Sigmoid colon (tissue), 7 donors: ENCODE data around the gene DNAJC17. TPM values are rescaled to one million over a fixed set of nuclear protein-coding genes. Genes with fewer than 3 reads are reported as not detected.

Experiments used
- DNase-seq: peaks from one replicate; pipeline ENCODE4 v3.0.0-alpha.2; 2019
- H3K27ac ChIP-seq, 4 donors: fragments of 200-600 bp; sonication (generic); one replicate each; pipeline ENCODE4 v1.5.1; 2016 to 2019; ENCODE audit warnings: mild to moderate bottlenecking in 1 of 4
- H3K27me3 ChIP-seq, 3 donors: fragments of 200-600 bp; sonication (generic); one replicate each; pipeline ENCODE4 v1.5.1; 2019; ENCODE audit warnings: mild to moderate bottlenecking in 1 of 3
- H3K36me3 ChIP-seq, 4 donors: fragments of 200-600 bp; sonication (generic); one replicate each; pipeline ENCODE4 v1.5.1; 2016 to 2019
- H3K4me1 ChIP-seq, 4 donors: fragments of 200-600 bp; sonication (generic); one replicate each; pipeline ENCODE4 v1.5.1; 2017 to 2019
- H3K4me3 ChIP-seq, 4 donors: fragments of 200-600 bp; sonication (generic); one replicate each; pipeline ENCODE4 v1.5.1; 2017 to 2019; ENCODE audit warnings: mild to moderate bottlenecking in 2 of 4, moderate library complexity in 1 of 4
- H3K9me3 ChIP-seq, 4 donors: fragments of 200-600 bp in 3 of 4; sonication (generic) in 3 of 4; one replicate each; pipeline versions ENCODE4 v1.5.1 to v1.6.1; 2013 to 2019
- CTCF ChIP-seq, 4 experiments: fragments of 450-650 bp in 3 of 4; fragments of 200-600 bp in 1 of 4; IDR thresholded peaks; one replicate each; pipeline ENCODE4 v1.5.1; 2016 to 2019; ENCODE audit warnings: antibody characterized with exemption in 4 of 4, mild to moderate bottlenecking in 3 of 4, moderate library complexity in 2 of 4
- EP300 ChIP-seq, 4 donors: sonication (generic); formaldehyde crosslinking; IDR thresholded peaks; one replicate each; pipeline ENCODE4 v1.6.1; 2017; ENCODE audit warnings: antibody characterized with exemption in 4 of 4
- POLR2A ChIP-seq, 2 donors: fragments of 450-650 bp; IDR thresholded peaks; one replicate each; pipeline ENCODE4 v1.6.1; 2016; ENCODE audit warnings: antibody characterized with exemption in 2 of 2, mild to moderate bottlenecking in 2 of 2, moderate library complexity in 2 of 2
- POLR2AphosphoS5 ChIP-seq, 4 donors: sonication (generic); formaldehyde crosslinking; IDR thresholded peaks; one replicate each; pipeline ENCODE4 v1.6.1; 2017; ENCODE audit warnings: antibody characterized with exemption in 4 of 4
- WGBS, 2 donors: extraction: QIAGEN DNeasy Blood & Tissue Kit; methylation state at CpG; one replicate each; pipeline ENCODE4 v1.1.7; 2013; 5-methylcytosine and 5-hydroxymethylcytosine counted together
- intact Hi-C: fragments of 100-400 bp; cut with DNase I; formaldehyde crosslinking; loops from one replicate; pipeline ENCODE4 v1.15.1; 2023
- polyA plus RNA-seq, 3 donors: library from polyadenylated mRNA; stranded (reverse); fragments of 200-250 nt; gene quantifications; one replicate each; pipeline ENCODE4 v1.2.3, GENCODE V29; 2013
- total RNA-seq, 4 donors: library from RNA; depleted of rRNA; stranded (reverse); fragments of >200 nt; gene quantifications; one replicate each; pipeline ENCODE4 v1.1.0, GENCODE V29; 2016
- donor health status: healthy with polysubstance abuse.
- donor health status: Bipolar disorder and iron deficiency.
- donor health status: healthy.

The DNAJC17 gene
- total and polyA plus RNA-seq, 7 donors, result 9.1 to 56.4 (median 25.8) TPM

GRCh38 chr15:40775007-40775406, 32.3 kb downstream of the DNAJC17 start:
- TF ChIP-seq EP300 (IDR thresholded peaks at IDR 0.05), result no peak
- no peak for TF ChIP-seq CTCF (IDR thresholded peaks at IDR 0.05)
- TF ChIP-seq POLR2A (IDR thresholded peaks at IDR 0.05), result no peak
- no peak for TF ChIP-seq POLR2AphosphoS5 (IDR thresholded peaks at IDR 0.05)
- intact Hi-C loops, result no loop called here
- no peak overlapping the region for H3K27ac ChIP-seq
- H3K36me3 ChIP-seq, result peaks cover 34 to 96% (median 56%) of the 10 kb centered on the region in 4 donors
- H3K4me3 ChIP-seq, result no peak overlapping the region
- H3K9me3 ChIP-seq, result no peaks in the 10 kb centered on the region
- WGBS, 2 donors, result 93 to 96% methylated on average over 10 of the region's 10 CpGs
- DNase-seq, result no peak
- no peaks in the 10 kb centered on the region for H3K27me3 ChIP-seq
- H3K4me1 ChIP-seq, result peaks cover 0 to 3% (median 1%) of the 10 kb centered on the region in 4 donors

- H3K27ac ChIP-seq, result no peak overlapping the region
- intact Hi-C loops, result no loop called here
- H3K4me1 ChIP-seq, result peaks cover 0 to 14% (median 12%) of the 10 kb centered on the region in 4 donors
- TF ChIP-seq POLR2AphosphoS5 (IDR thresholded peaks at IDR 0.05) (no peak), EP300 (IDR thresholded peaks at IDR 0.05) (no peak), CTCF (IDR thresholded peaks at IDR 0.05) (no peak), POLR2A (IDR thresholded peaks at IDR 0.05) (no peak)
- no peak overlapping the region for H3K4me3 ChIP-seq
- H3K9me3 ChIP-seq, result no peaks in the 10 kb centered on the region
- WGBS, 2 donors, result 96% methylated on average over 6 of the region's 6 CpGs
- no peaks in the 10 kb centered on the region for H3K27me3 ChIP-seq
- H3K36me3 ChIP-seq, result peaks cover 29 to 85% (median 47%) of the 10 kb centered on the region in 4 donors
- no peak for DNase-seq
Measured at GRCh38 chr15:40773902-40774301, 33.4 kb downstream of the DNAJC17 start.

- H3K4me3 ChIP-seq, result no peak overlapping the region
- no peaks in the 10 kb centered on the region for H3K27me3 ChIP-seq
- H3K27ac ChIP-seq, result no peak overlapping the region
- peaks cover 0 to 17% (median 13%) of the 10 kb centered on the region in 4 donors for H3K4me1 ChIP-seq
- TF ChIP-seq POLR2AphosphoS5 (IDR thresholded peaks at IDR 0.05) (no peak), EP300 (IDR thresholded peaks at IDR 0.05) (no peak), POLR2A (IDR thresholded peaks at IDR 0.05) (no peak), CTCF (IDR thresholded peaks at IDR 0.05) (no peak)
- peaks cover 25 to 81% (median 43%) of the 10 kb centered on the region in 4 donors for H3K36me3 ChIP-seq
- intact Hi-C loops, result no loop called here
- no peak for DNase-seq
- no peaks in the 10 kb centered on the region for H3K9me3 ChIP-seq
- 88 to 92% methylated on average over 8 of the region's 8 CpGs for WGBS, 2 donors
Measured at GRCh38 chr15:40773496-40773895, 33.8 kb downstream of the DNAJC17 start.

- no peaks in the 10 kb centered on the region for H3K27me3 ChIP-seq
- H3K4me1 ChIP-seq, result peaks cover 0 to 17% (median 13%) of the 10 kb centered on the region in 4 donors
- no peak overlapping the region for H3K27ac ChIP-seq
- no peak for TF ChIP-seq POLR2AphosphoS5 (IDR thresholded peaks at IDR 0.05)
- TF ChIP-seq EP300 (IDR thresholded peaks at IDR 0.05), result no peak
- no peak for TF ChIP-seq POLR2A (IDR thresholded peaks at IDR 0.05)
- TF ChIP-seq CTCF (IDR thresholded peaks at IDR 0.05), result no peak
- intact Hi-C loops, result no loop called here
- H3K36me3 ChIP-seq, result peaks cover 24 to 70% (median 45%) of the 10 kb centered on the region in 4 donors
- H3K4me3 ChIP-seq, result no peak overlapping the region
- no peaks in the 10 kb centered on the region for H3K9me3 ChIP-seq
- WGBS, 2 donors, result 88 to 94% methylated on average over 13 of the region's 13 CpGs
- DNase-seq, result no peak
Measured at GRCh38 chr15:40772014-40772413, 35.3 kb downstream of the DNAJC17 start.

- Histone ChIP-seq H3K36me3 (peaks cover 18 to 62% (median 38%) of the 10 kb centered on the region in 4 donors), H3K27ac (no peak overlapping the region), H3K9me3 (no peaks in the 10 kb centered on the region), H3K4me1 (peaks cover 0 to 17% (median 13%) of the 10 kb centered on the region in 4 donors), H3K27me3 (no peaks in the 10 kb centered on the region), H3K4me3 (no peak overlapping the region)
- DNase-seq, result no peak
- TF ChIP-seq POLR2A (IDR thresholded peaks at IDR 0.05) (no peak), EP300 (IDR thresholded peaks at IDR 0.05) (no peak), CTCF (IDR thresholded peaks at IDR 0.05) (no peak), POLR2AphosphoS5 (IDR thresholded peaks at IDR 0.05) (no peak)
- WGBS, 2 donors, result 95 to 97% methylated on average over 5 of the region's 5 CpGs
- intact Hi-C loops, result no loop called here
Measured at GRCh38 chr15:40771242-40771641, 36.0 kb downstream of the DNAJC17 start.
